NCI-H510A treated with DMSO at 0.1 percent for 48 hours (cell line): ENCODE measurements around the gene HCST.

Experiments used
- DNase-seq: peaks from one replicate; lab custom pipeline; 2025; lab: John Stamatoyannopoulos, UW

HCST gene

GRCh38 chr19:35937345-35938281 is 35.3 kb downstream of the HCST start:
- no peak for DNase-seq

- no peak for DNase-seq
These were observed 36.2 kb downstream of the HCST start for GRCh38 chr19:35938282-35939224.

DNA sequence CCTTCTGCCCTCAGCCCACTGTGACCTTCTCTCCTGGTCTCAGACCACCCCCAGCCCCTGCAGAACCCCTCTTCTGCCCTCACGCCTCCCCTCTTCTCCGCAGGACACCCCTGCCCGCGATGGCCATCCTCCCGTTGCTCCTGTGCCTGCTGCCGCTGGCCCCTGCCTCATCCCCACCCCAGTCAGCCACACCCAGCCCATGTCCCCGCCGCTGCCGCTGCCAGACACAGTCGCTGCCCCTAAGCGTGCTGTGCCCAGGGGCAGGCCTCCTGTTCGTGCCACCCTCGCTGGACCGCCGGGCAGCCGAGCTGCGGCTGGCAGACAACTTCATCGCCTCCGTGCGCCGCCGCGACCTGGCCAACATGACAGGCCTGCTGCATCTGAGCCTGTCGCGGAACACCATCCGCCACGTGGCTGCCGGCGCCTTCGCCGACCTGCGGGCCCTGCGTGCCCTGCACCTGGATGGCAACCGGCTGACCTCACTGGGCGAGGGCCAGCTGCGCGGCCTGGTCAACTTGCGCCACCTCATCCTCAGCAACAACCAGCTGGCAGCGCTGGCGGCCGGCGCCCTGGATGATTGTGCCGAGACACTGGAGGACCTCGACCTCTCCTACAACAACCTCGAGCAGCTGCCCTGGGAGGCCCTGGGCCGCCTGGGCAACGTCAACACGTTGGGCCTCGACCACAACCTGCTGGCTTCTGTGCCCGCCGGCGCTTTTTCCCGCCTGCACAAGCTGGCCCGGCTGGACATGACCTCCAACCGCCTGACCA is 37.2 kb downstream of the HCST start:
- DNase-seq = no peak

- DNase-seq = no peak
These were observed 37.9 kb downstream of the HCST start for GRCh38 chr19:35940078-35940775.

- no peak for DNase-seq
These were observed 38.5 kb downstream of the HCST start for GRCh38 chr19:35940839-35941238.

DNA sequence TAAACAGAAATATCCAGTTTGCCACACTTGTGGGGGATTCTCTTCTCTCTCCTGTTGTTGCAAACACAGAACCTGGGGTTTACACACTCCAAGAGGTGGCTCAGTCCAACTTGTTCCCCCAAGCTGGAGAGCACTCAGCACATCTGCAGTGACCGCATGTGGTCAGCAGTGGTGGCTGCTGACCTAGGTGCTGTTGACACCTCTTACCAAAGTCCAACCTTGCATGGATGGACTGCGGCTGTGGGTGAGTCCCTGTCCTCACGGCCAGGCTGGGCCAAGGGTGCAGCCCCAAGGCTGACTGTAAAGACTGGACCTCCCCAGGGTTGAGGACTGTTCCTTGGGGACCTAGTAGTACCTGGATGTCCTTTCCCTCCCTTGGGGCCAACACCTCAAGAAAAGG is 39.9 kb downstream of the HCST start:
- DNase-seq = no peak

- DNase-seq = no peak
These were observed 41.3 kb downstream of the HCST start for GRCh38 chr19:35943321-35944301.

- DNase-seq = no peak
These were observed 42.2 kb downstream of the HCST start for GRCh38 chr19:35944556-35944955.

DNA sequence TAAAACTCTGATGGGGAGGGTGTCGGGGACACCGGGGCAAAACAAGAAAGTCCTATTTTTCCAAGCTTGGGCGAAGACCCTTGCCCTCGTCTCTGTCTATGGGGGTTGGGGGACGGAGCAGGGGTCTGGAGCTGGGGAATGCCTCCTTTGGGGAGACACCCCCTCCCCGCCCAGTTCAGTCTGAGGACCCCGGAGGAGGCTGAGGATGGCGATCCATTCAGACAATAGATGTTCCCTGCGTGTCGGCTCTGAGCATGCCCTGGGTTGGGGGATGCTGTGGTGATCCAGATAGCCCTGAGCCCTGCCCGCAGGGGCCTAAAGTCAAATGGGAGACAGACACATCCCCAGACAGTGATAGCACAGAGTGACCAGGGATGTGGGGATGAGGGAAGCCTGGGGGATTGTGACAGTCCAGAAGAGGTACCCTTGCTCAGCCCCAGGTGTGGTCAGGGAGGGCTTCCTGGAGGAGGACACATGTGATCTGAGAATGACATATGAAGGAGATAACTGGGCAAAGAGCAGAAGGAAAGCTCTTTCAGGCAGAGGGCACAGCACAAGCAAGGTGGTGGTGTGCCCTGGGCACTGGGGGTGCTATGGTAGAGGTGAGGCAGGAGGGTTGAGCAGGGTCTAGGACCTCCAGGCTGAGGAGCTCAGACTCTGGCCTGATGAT is 42.9 kb downstream of the HCST start:
- DNase-seq = no peak

- DNase-seq = no peak
These were observed 43.9 kb downstream of the HCST start for GRCh38 chr19:35946203-35946602.

GRCh38 chr19:35949131-35949530 is 46.8 kb downstream of the HCST start:
- DNase-seq = no peak
